Myocyte (in vitro differentiated cells): ENCODE results near the gene CNTN4. TPM values are rescaled to one million over a fixed set of nuclear protein-coding genes. Genes with fewer than 3 reads are reported as not detected.

Experiments
- DNase-seq: peaks from one replicate; pipeline ENCODE4 v3.0.0-alpha.2; 2012; ENCODE audit warnings: low read depth
- total RNA-seq: library from RNA; depleted of rRNA; stranded (reverse); fragments of >200 nt; gene quantifications from 2 replicates; pipeline ENCODE4 v1.2.3, GENCODE V29; 2014

The CNTN4 gene
- total RNA-seq, 1 donor from 2014 or later = not detected

- peak; percentile 1 for DNase-seq
Observed at GRCh38 chr3:3015185-3016089, 916.8 kb downstream of the CNTN4 start.

GRCh38 chr3:3016226-3016625, 917.6 kb downstream of the CNTN4 start:
- no peak for DNase-seq

GRCh38 chr3:3020209-3020608, 921.5 kb downstream of the CNTN4 start:
- DNase-seq = no peak

- DNase-seq = peak; percentile 2
Observed at GRCh38 chr3:3023111-3023745, 924.6 kb downstream of the CNTN4 start.

GRCh38 chr3:3027976-3028567, 929.4 kb downstream of the CNTN4 start:
- no peak for DNase-seq

- no peak for DNase-seq
Observed at GRCh38 chr3:3031326-3031725, 932.7 kb downstream of the CNTN4 start.

- no peak for DNase-seq
Observed at GRCh38 chr3:3037156-3037555, 938.5 kb downstream of the CNTN4 start.

GRCh38 chr3:3038201-3038991, 939.7 kb downstream of the CNTN4 start:
- no peak for DNase-seq

GRCh38 chr3:3053974-3054373, 955.3 kb downstream of the CNTN4 start:
- DNase-seq = no peak

GRCh38 chr3:3059645-3060044, 961.0 kb downstream of the CNTN4 start:
- DNase-seq = no peak

- no peak for DNase-seq
Observed at GRCh38 chr3:3064297-3064696, 965.6 kb downstream of the CNTN4 start.

- DNase-seq = no peak
Observed at GRCh38 chr3:3065876-3066275, 967.2 kb downstream of the CNTN4 start.

GRCh38 chr3:3066378-3066777, 967.7 kb downstream of the CNTN4 start:
- DNase-seq = no peak

- no peak for DNase-seq
Observed at GRCh38 chr3:3066910-3067309, 968.2 kb downstream of the CNTN4 start.

GRCh38 chr3:3068358-3068881, 969.8 kb downstream of the CNTN4 start:
- no peak for DNase-seq

GRCh38 chr3:3069723-3070122, 971.1 kb downstream of the CNTN4 start:
- DNase-seq = no peak

GRCh38 chr3:3071136-3071535, 972.5 kb downstream of the CNTN4 start:
- DNase-seq = no peak

- no peak for DNase-seq
Observed at GRCh38 chr3:3074551-3075257, 976.0 kb downstream of the CNTN4 start.

GRCh38 chr3:3080309-3080708, 981.6 kb downstream of the CNTN4 start:
- DNase-seq = no peak

GRCh38 chr3:3081381-3082233, 982.9 kb downstream of the CNTN4 start:
- DNase-seq = no peak
